Naive thymus-derived CD8-positive, alpha-beta T cell (primary cell): ENCODE data around the gene SCFD2. TPM values are rescaled to one million over a fixed set of nuclear protein-coding genes. Genes with fewer than 3 reads are reported as not detected.

Experiments used
- ATAC-seq, 2 donors: fragments of 150-1000 bp; cut with Tn5 transposase in 1 of 2; sonication (Bioruptor Pico), chemical (Tn5 transposase) in 1 of 2; 1 replicate in 1 of 2; 2 replicates in 1 of 2; pipeline ENCODE4 v1.10.0; 2021; ENCODE audit warnings: mild to moderate bottlenecking in 2 of 2, moderate library complexity in 2 of 2
- POLR2A ChIA-PET: fragments of 350-600 bp; sonication (Branson Sonifier 250); formaldehyde crosslinking; loops from one replicate; lab custom pipeline; 2021; ENCODE audit warnings: antibody characterized with exemption; lab: Charles Lee
- DNase-seq, 10 donors: peaks; one replicate each; pipeline versions ENCODE4 v3.0.0 to v3.0.0-alpha.2; 2020 to 2022
- H3K27ac Mint-ChIP-seq, 10 donors: one replicate each; pipeline ENCODE4 v1.8.0; 2020 to 2022; ENCODE audit warnings: mild to moderate bottlenecking in 10 of 10, mixed read lengths in 10 of 10, moderate library complexity in 4 of 10, inconsistent platforms in 1 of 10
- H3K27me3 Mint-ChIP-seq, 5 donors: one replicate each; pipeline ENCODE4 v1.8.0; 2021 to 2022; ENCODE audit warnings: mixed read lengths in 5 of 5
- H3K36me3 Mint-ChIP-seq, 3 donors: one replicate each; pipeline ENCODE4 v1.8.0; 2020 to 2022; ENCODE audit warnings: mixed read lengths in 3 of 3, mild to moderate bottlenecking in 2 of 3, inconsistent platforms in 1 of 3
- H3K4me1 Mint-ChIP-seq, 4 donors: one replicate each; pipeline ENCODE4 v1.8.0; 2021 to 2022; ENCODE audit warnings: mixed read lengths in 4 of 4
- H3K4me3 Mint-ChIP-seq, 10 donors: one replicate each; pipeline ENCODE4 v1.8.0; 2020 to 2022; ENCODE audit warnings: mild to moderate bottlenecking in 10 of 10, mixed read lengths in 10 of 10, moderate library complexity in 6 of 10, inconsistent platforms in 1 of 10
- H3K9me3 Mint-ChIP-seq, 9 donors: one replicate each; pipeline ENCODE4 v1.8.0; 2020 to 2022; ENCODE audit warnings: mixed read lengths in 9 of 9, mild to moderate bottlenecking in 3 of 9, inconsistent platforms in 1 of 9, moderate library complexity in 1 of 9
- polyA plus RNA-seq, 3 donors: library from polyadenylated mRNA; unstranded; fragments of 300-500 nt; fragmentation: Illumina TruSeq; gene quantifications; one replicate each; pipeline ENCODE4 v1.2.3, GENCODE V29; 2021
- total RNA-seq, 8 experiments: library from RNA in 2 of 8; stranded (reverse) in 2 of 8; gene quantifications; one replicate each; pipeline ENCODE4 v1.2.3 and lab custom pipeline; 2021 to 2026

Gene SCFD2
- total and polyA plus RNA-seq, 5 experiments from 2014 or later, result 14.3 to 21.7 (median 17.2) TPM

GRCh38 chr4:52935317-52935716 is 430.5 kb downstream of the SCFD2 start:
- ATAC-seq (no peak), DNase-seq (no peak)
- no peaks in the 10 kb centered on the region for H3K27me3 Mint-ChIP-seq
- no peak overlapping the region for H3K27ac Mint-ChIP-seq
- H3K4me3 Mint-ChIP-seq, result no peak overlapping the region
- POLR2A ChIA-PET, result no interaction called here
- peaks cover 14 to 22% (median 15%) of the 10 kb centered on the region in 3 donors for H3K36me3 Mint-ChIP-seq
- peaks cover 2 to 15% (median 8%) of the 10 kb centered on the region in 4 donors for H3K4me1 Mint-ChIP-seq
- H3K9me3 Mint-ChIP-seq, result peaks cover 0 to 4% (median 0%) of the 10 kb centered on the region in 9 donors

DNA sequence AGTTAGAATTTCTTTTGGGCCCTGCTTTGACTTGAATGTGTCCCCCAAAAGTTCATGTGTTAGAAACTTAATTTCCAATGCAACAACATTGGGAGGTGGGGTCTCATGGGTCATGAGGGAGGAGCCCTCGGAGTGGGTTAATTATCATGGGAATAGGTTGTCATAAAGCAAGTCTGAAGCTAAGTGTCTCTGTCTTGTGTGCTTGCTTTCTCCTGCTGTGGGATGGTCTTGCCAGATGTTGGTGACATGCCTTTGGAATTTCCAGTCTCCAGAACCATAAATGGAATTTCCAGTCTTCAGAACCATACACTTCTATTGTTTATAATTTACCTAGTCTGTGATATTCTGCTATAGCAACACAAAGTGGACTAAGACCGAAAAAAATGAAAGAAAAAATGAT is 432.1 kb downstream of the SCFD2 start:
- POLR2A ChIA-PET, result no interaction called here

GRCh38 chr4:52932591-52933470 is 433.0 kb downstream of the SCFD2 start:
- no peak for ATAC-seq
- POLR2A ChIA-PET, result no interaction called here

More for the DNA sequence above, 432.1 kb downstream of the SCFD2 start:
- H3K27me3 Mint-ChIP-seq, result no peaks in the 10 kb centered on the region
- H3K27ac Mint-ChIP-seq, result no peak overlapping the region
- peaks cover 0 to 4% (median 0%) of the 10 kb centered on the region in 9 donors for H3K9me3 Mint-ChIP-seq
- peaks cover 13 to 28% (median 16%) of the 10 kb centered on the region in 3 donors for H3K36me3 Mint-ChIP-seq
- H3K4me1 Mint-ChIP-seq, result peaks cover 2 to 15% (median 8%) of the 10 kb centered on the region in 4 donors
- H3K4me3 Mint-ChIP-seq, result no peak overlapping the region
- no peak for ATAC-seq
- DNase-seq, result no peak

GRCh38 chr4:52931243-52931642 is 434.6 kb downstream of the SCFD2 start:
- no peak for ATAC-seq
- no peak overlapping the region for H3K27ac Mint-ChIP-seq
- no peak for DNase-seq
- POLR2A ChIA-PET, result no interaction called here
- H3K36me3 Mint-ChIP-seq, result peaks cover 4 to 14% (median 7%) of the 10 kb centered on the region in 3 donors
- no peaks in the 10 kb centered on the region for H3K9me3 Mint-ChIP-seq
- H3K4me1 Mint-ChIP-seq, result peaks cover 2 to 15% (median 7%) of the 10 kb centered on the region in 4 donors
- no peaks in the 10 kb centered on the region for H3K27me3 Mint-ChIP-seq
- no peak overlapping the region for H3K4me3 Mint-ChIP-seq

More at GRCh38 chr4:52932591-52933470, 433.0 kb downstream of the SCFD2 start:
- peaks cover 13 to 23% (median 16%) of the 10 kb centered on the region in 3 donors for H3K36me3 Mint-ChIP-seq
- H3K4me1 Mint-ChIP-seq, result peaks cover 2 to 15% (median 8%) of the 10 kb centered on the region in 4 donors
- no peak for DNase-seq
- no peak overlapping the region for H3K4me3 Mint-ChIP-seq
- peak overlapping the region in 3 of 10 donors; percentile 23 to 38 (median 35) for H3K27ac Mint-ChIP-seq
- H3K9me3 Mint-ChIP-seq, result peaks cover 0 to 4% (median 0%) of the 10 kb centered on the region in 9 donors
- no peaks in the 10 kb centered on the region for H3K27me3 Mint-ChIP-seq

DNA sequence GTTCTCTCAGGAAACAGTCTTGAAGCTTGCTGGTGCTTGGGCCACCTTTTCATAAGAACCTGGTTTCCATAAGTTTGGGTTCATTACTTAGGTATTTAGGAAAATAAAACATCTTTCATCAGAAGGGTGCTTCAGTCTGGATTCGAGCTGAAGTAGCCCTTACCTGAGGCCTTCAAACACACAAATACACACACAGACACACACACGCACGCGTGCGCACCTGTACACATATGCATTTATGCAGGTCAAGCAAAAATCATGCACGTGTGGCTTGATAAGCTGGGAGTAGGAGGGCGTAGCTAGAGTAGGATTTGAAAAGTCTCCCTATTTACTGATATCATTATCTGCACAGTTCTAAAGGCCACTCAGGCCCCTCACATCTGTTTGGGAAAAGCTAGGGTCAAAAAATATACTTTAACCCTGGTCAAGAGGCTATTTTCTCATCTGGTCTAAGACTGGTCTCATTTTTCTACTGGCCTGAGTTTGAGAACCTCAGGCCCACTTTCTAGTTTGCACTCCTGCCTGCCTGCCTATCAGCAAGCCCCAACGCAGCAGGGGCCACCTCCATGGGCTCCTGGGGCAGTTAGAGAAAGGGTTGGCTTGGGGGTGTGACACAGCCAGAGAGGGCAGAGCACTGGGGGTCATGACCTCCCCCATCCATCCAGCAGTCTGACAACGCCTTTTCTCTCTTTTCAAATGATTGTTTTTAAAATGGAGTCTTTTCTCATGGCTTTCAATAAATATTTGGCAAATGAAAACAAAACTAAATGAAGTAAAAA is 439.5 kb downstream of the SCFD2 start:
- Mint-ChIP-seq H3K9me3 (no peaks in the 10 kb centered on the region), H3K36me3 (peaks cover 4 to 10% (median 5%) of the 10 kb centered on the region in 3 donors), H3K27me3 (no peaks in the 10 kb centered on the region), H3K27ac (peak overlapping the region in 1 of 10 donors; percentile 5), H3K4me3 (no peak overlapping the region), H3K4me1 (peaks cover 0 to 1% (median 0%) of the 10 kb centered on the region in 4 donors)
- no peak for ATAC-seq
- DNase-seq, result no peak
- POLR2A ChIA-PET, result no interaction called here

DNA sequence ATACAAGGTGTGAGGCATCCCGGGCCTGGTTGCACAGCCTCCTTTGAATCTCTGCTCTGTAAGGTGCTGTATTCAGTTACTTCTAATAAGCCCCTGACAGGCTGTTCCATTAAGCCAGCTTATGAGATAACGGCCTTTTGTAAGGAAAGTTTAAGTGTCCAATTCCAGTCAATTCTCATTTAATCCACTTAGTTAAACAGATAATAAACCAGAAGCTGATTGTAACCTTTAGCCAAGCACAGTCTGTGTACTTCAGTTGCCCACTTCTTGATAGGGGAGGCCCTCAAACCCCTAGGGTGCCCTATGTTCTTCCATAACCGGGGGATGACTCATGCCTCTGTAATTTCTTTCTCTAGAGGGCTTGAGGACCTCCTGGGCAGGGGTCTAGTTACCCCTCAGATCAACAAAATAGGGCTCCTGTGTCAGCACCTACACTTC is 440.3 kb downstream of the SCFD2 start:
- Mint-ChIP-seq H3K4me3 (no peak overlapping the region), H3K9me3 (no peaks in the 10 kb centered on the region), H3K27me3 (no peaks in the 10 kb centered on the region), H3K36me3 (peaks cover 2 to 11% (median 3%) of the 10 kb centered on the region in 3 donors), H3K4me1 (peaks cover 0 to 1% (median 0%) of the 10 kb centered on the region in 4 donors), H3K27ac (no peak overlapping the region)
- POLR2A ChIA-PET, result no interaction called here
- ATAC-seq, result no peak
- DNase-seq, result no peak

DNA sequence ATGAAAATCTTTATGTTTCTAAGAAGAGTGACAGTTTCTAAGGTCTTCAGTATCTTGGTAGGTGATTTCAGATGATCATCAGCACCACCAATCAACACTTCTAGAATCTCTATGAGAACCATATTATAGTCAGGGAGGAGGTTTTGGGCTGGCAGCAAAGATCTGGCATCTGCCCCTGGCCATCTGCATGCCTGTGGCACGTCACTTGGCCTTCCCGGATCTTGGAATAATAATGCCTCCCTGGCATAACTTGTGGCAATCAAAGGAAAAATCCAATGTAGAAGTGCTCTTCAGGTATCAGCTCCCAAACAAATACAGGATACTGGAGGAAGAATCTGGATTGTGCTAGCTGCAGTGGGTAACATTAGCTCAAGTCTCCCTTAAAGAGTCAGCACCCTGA is 446.4 kb downstream of the SCFD2 start:
- H3K4me1 Mint-ChIP-seq, result no peaks in the 10 kb centered on the region
- H3K27me3 Mint-ChIP-seq, result no peaks in the 10 kb centered on the region
- H3K27ac Mint-ChIP-seq, result no peak overlapping the region
- H3K9me3 Mint-ChIP-seq, result no peaks in the 10 kb centered on the region
- POLR2A ChIA-PET, result no interaction called here
- DNase-seq (no peak), ATAC-seq (no peak)
- peaks cover 0 to 25% (median 10%) of the 10 kb centered on the region in 3 donors for H3K36me3 Mint-ChIP-seq
- no peak overlapping the region for H3K4me3 Mint-ChIP-seq

GRCh38 chr4:52917817-52918216 is 448.0 kb downstream of the SCFD2 start:
- Mint-ChIP-seq H3K27me3 (no peaks in the 10 kb centered on the region), H3K9me3 (no peaks in the 10 kb centered on the region), H3K36me3 (peaks cover 0 to 25% (median 10%) of the 10 kb centered on the region in 3 donors), H3K4me3 (no peak overlapping the region), H3K27ac (no peak overlapping the region), H3K4me1 (no peaks in the 10 kb centered on the region)
- ATAC-seq (no peak), DNase-seq (no peak)
- POLR2A ChIA-PET, result no interaction called here

DNA sequence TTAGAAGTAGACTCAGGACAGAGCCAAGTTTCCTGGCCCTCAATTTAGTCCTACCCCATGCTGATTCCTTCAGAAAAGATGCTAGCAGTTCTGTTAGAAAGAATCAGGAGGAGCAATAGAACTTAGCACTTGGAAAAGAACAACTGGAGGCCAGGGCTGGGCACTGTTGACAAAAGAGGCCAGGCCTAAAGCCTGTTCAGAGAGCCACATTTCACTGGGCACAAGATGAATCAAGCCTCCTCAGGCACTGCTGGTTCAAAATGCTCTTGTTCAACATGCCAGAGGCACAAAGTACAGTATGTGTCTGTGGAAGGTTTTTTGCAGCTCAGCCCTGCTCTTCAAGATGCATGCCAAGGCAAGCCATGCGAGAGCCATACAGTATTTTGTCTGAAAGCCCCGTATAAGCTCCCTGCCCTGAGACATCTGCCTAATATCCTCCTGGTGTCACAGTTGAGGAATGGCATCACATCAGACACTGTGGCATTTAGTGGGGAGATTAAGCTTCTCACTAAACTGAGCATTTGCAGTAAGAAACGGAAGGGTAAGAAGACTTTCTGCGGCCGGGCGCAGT is 450.0 kb downstream of the SCFD2 start:
- ATAC-seq (no peak), DNase-seq (no peak)
- peak overlapping the region in 2 of 10 donors; percentile 9 to 17 for H3K27ac Mint-ChIP-seq
- H3K36me3 Mint-ChIP-seq, result peaks cover 0 to 25% (median 8%) of the 10 kb centered on the region in 3 donors
- H3K4me1 Mint-ChIP-seq, result peaks cover 0 to 7% (median under 1%) of the 10 kb centered on the region in 4 donors
- POLR2A ChIA-PET, result no interaction called here
- no peak overlapping the region for H3K4me3 Mint-ChIP-seq
- no peaks in the 10 kb centered on the region for H3K27me3 Mint-ChIP-seq
- H3K9me3 Mint-ChIP-seq, result no peaks in the 10 kb centered on the region

- ATAC-seq (no peak), DNase-seq (no peak)
- Mint-ChIP-seq H3K27ac (no peak overlapping the region), H3K27me3 (no peaks in the 10 kb centered on the region), H3K4me1 (peaks cover 0 to 7% (median under 1%) of the 10 kb centered on the region in 4 donors), H3K36me3 (peaks cover 0 to 20% (median 3%) of the 10 kb centered on the region in 3 donors), H3K4me3 (no peak overlapping the region), H3K9me3 (no peaks in the 10 kb centered on the region)
- POLR2A ChIA-PET, result no interaction called here
Measured at GRCh38 chr4:52915191-52915590, 450.7 kb downstream of the SCFD2 start.

GRCh38 chr4:52914051-52914605 is 451.7 kb downstream of the SCFD2 start:
- POLR2A ChIA-PET, result no interaction called here

DNA sequence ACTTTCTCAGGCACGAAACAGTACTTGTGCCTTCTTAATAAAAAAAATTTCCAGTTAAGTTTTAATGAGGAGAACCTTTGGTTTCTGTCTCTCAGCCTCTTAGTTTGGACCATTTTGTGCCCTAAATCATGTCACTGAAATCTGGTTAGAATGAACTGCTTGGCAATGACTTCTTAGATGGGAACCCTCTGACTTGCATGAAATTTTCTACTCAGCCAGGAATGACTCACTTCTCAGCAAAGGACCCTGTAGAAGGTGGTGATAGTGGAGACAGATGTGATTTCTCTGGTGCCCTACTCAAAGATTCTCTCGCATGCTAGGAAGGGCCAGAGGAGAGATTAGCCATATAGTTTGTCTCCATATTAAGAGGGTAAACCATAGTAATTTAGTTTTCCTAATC is 453.3 kb downstream of the SCFD2 start:
- POLR2A ChIA-PET, result no interaction called here

More at GRCh38 chr4:52914051-52914605, 451.7 kb downstream of the SCFD2 start:
- no peaks in the 10 kb centered on the region for H3K27me3 Mint-ChIP-seq
- DNase-seq, result no peak
- H3K36me3 Mint-ChIP-seq, result peaks cover 0 to 14% (median 0%) of the 10 kb centered on the region in 3 donors
- H3K9me3 Mint-ChIP-seq, result no peaks in the 10 kb centered on the region
- H3K4me3 Mint-ChIP-seq, result no peak overlapping the region
- no peak for ATAC-seq
- no peak overlapping the region for H3K27ac Mint-ChIP-seq
- peaks cover 0 to 7% (median under 1%) of the 10 kb centered on the region in 4 donors for H3K4me1 Mint-ChIP-seq

More for the DNA sequence above, 453.3 kb downstream of the SCFD2 start:
- Mint-ChIP-seq H3K9me3 (no peaks in the 10 kb centered on the region), H3K36me3 (peaks cover 3 to 12% (median 10%) of the 10 kb centered on the region in 3 donors), H3K27me3 (no peaks in the 10 kb centered on the region), H3K4me3 (no peak overlapping the region), H3K27ac (no peak overlapping the region), H3K4me1 (peaks cover 0 to 7% (median under 1%) of the 10 kb centered on the region in 4 donors)
- no peak for DNase-seq
- ATAC-seq, result no peak
